ENCODE data around the gene MAFG. TPM values are rescaled to one million over a fixed set of nuclear protein-coding genes. Genes with fewer than 3 reads are reported as not detected.
A peak's percentile ranks its signal among the peaks of the same experiment; 100 is the strongest.

Gene MAFG
- polyA plus RNA-seq, 1 donor = 12.1 TPM

GRCh38 chr17:81911277-81911961, 16.1 kb downstream of the MAFG start, which contains the start of gene PCYT2:
PCYT2 (minus strand) TSS chr17:81911399; CDS start chr17:81911355, 44 bp downstream.
- peak; percentile 84 for DNase-seq

GRCh38 chr17:81910840-81911276, 16.7 kb downstream of the MAFG start:
- DNase-seq = no peak

GRCh38 chr17:81909966-81910839, 17.3 kb downstream of the MAFG start:
- no peak for DNase-seq

GRCh38 chr17:81909231-81909630, 18.3 kb downstream of the MAFG start:
- DNase-seq = no peak

- DNase-seq = no peak
Measured at GRCh38 chr17:81908793-81909192, 18.7 kb downstream of the MAFG start.

- DNase-seq = no peak
Measured at GRCh38 chr17:81907219-81908145, 20.1 kb downstream of the MAFG start.

- DNase-seq = no peak
Measured at GRCh38 chr17:81906476-81907218, 20.9 kb downstream of the MAFG start.

GRCh38 chr17:81905993-81906392, 21.5 kb downstream of the MAFG start:
- DNase-seq = no peak

GRCh38 chr17:81905424-81905875, 22.1 kb downstream of the MAFG start:
- no peak for DNase-seq

- DNase-seq = no peak
Measured at GRCh38 chr17:81904600-81905423, 22.7 kb downstream of the MAFG start.

GRCh38 chr17:81903896-81904599, 23.5 kb downstream of the MAFG start:
- no peak for DNase-seq

GRCh38 chr17:81903415-81903831, 24.1 kb downstream of the MAFG start:
- DNase-seq = no peak

- DNase-seq = no peak
Measured at GRCh38 chr17:81902653-81903414, 24.7 kb downstream of the MAFG start.

- no peak for DNase-seq
Measured at GRCh38 chr17:81902023-81902652, 25.4 kb downstream of the MAFG start, which contains the start of gene NPB. NPB (plus strand) TSS chr17:81902238; CDS start chr17:81902278, 40 bp downstream.

GRCh38 chr17:81901167-81902022, 26.1 kb downstream of the MAFG start:
- no peak for DNase-seq

- no peak for DNase-seq
Measured at GRCh38 chr17:81900181-81900820, 27.2 kb downstream of the MAFG start.

All from left kidney (tissue), 2 donors.